Nephron progenitor cell (in vitro differentiated cells): ENCODE data around the gene TSEN15.

Experiments used
- DNase-seq: peaks from one replicate; pipeline ENCODE4 v3.0.0; 2021
- H3K27ac Mint-ChIP-seq: 2 replicates; pipeline ENCODE4 v1.8.0; 2021; ENCODE audit warnings: mild to moderate bottlenecking, moderate library complexity, mixed read lengths
- H3K27me3 Mint-ChIP-seq: 2 replicates; pipeline ENCODE4 v1.8.0; 2021; ENCODE audit warnings: mild to moderate bottlenecking, low read depth, mixed read lengths; ENCODE audit not compliant: poor library complexity
- H3K36me3 Mint-ChIP-seq: 2 replicates; pipeline ENCODE4 v1.8.0; 2021; ENCODE audit warnings: low read depth, mixed read lengths
- H3K4me1 Mint-ChIP-seq: 2 replicates; pipeline ENCODE4 v1.8.0; 2021; ENCODE audit warnings: mixed read lengths
- H3K4me3 Mint-ChIP-seq: 2 replicates; pipeline ENCODE4 v1.8.0; 2021; ENCODE audit warnings: mild to moderate bottlenecking, moderate library complexity, mixed read lengths
- H3K9me3 Mint-ChIP-seq: 2 replicates; pipeline ENCODE4 v1.8.0; 2021; ENCODE audit warnings: mild to moderate bottlenecking, moderate library complexity, mixed read lengths
- CTCF ChIP-seq: fragments of 200-600 bp; sonication (generic); IDR thresholded peaks from 2 replicates; pipeline ENCODE4 v1.5.0; 2021; ENCODE audit warnings: antibody characterized with exemption

Gene TSEN15

GRCh38 chr1:184027826-184028695, 23.5 kb upstream of the TSEN15 start:
- TF ChIP-seq CTCF, result no peak
- Mint-ChIP-seq H3K9me3 (no peaks in the 10 kb centered on the region), H3K4me1 (peaks cover 22% of the 10 kb centered on the region), H3K36me3 (no peaks in the 10 kb centered on the region), H3K27me3 (peaks cover 13% of the 10 kb centered on the region), H3K4me3 (no peak overlapping the region), H3K27ac (no peak overlapping the region)
- DNase-seq, result no peak

DNA sequence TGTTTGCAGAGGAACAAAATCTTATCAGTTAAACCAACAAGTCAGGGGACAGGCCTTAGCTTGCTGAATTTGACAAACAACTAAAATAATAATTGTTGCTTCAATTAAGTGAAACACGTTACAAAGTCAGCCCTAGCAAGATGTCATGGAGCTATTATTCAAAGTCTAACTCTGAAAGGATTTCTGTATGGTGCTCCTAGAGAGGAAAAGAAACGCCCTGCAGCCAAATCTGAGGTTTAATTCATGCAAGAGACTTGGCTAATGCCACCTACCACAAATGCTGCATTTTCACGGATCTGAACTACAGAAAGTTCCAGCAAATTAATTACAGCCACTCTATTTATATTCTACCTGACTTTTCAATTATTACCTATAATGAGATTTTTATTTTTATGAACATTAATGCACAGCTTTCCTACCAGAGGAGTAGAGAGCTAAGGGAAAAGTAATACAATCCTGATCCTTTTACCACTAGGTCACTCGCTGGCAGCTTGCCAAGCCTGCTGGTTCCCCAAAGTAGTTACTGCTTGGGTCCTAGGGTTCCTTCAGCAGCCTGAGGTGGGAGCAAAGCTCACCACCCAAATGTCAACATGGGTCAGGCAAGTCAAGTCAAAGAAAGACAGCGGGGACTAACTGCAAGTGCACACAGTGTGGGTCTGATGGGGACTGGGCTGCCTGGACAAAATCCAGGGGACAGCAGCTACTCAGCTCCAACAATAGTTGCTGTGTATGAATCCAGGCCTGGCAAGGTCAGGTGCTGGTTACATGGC, 22.5 kb upstream of the TSEN15 start:
- H3K27ac Mint-ChIP-seq, result no peak overlapping the region
- H3K27me3 Mint-ChIP-seq, result peaks cover 20% of the 10 kb centered on the region
- no peak overlapping the region for H3K4me3 Mint-ChIP-seq
- H3K36me3 Mint-ChIP-seq, result no peaks in the 10 kb centered on the region
- peaks cover 13% of the 10 kb centered on the region for H3K4me1 Mint-ChIP-seq
- no peaks in the 10 kb centered on the region for H3K9me3 Mint-ChIP-seq
- no peak for DNase-seq
- no peak for TF ChIP-seq CTCF

- Mint-ChIP-seq H3K4me1 (peaks cover 3% of the 10 kb centered on the region), H3K27me3 (peaks cover 35% of the 10 kb centered on the region), H3K4me3 (no peak overlapping the region), H3K27ac (no peak overlapping the region), H3K36me3 (no peaks in the 10 kb centered on the region), H3K9me3 (no peaks in the 10 kb centered on the region)
- DNase-seq, result no peak
- TF ChIP-seq CTCF, result no peak
These were observed 21.0 kb upstream of the TSEN15 start for GRCh38 chr1:184030433-184031091.

GRCh38 chr1:184031092-184031408, 20.5 kb upstream of the TSEN15 start:
- no peak for DNase-seq
- H3K4me1 Mint-ChIP-seq, result peaks cover 4% of the 10 kb centered on the region
- H3K27ac Mint-ChIP-seq, result no peak overlapping the region
- peaks cover 40% of the 10 kb centered on the region for H3K27me3 Mint-ChIP-seq
- no peaks in the 10 kb centered on the region for H3K36me3 Mint-ChIP-seq
- H3K4me3 Mint-ChIP-seq, result no peak overlapping the region
- no peaks in the 10 kb centered on the region for H3K9me3 Mint-ChIP-seq
- TF ChIP-seq CTCF, result no peak

DNA sequence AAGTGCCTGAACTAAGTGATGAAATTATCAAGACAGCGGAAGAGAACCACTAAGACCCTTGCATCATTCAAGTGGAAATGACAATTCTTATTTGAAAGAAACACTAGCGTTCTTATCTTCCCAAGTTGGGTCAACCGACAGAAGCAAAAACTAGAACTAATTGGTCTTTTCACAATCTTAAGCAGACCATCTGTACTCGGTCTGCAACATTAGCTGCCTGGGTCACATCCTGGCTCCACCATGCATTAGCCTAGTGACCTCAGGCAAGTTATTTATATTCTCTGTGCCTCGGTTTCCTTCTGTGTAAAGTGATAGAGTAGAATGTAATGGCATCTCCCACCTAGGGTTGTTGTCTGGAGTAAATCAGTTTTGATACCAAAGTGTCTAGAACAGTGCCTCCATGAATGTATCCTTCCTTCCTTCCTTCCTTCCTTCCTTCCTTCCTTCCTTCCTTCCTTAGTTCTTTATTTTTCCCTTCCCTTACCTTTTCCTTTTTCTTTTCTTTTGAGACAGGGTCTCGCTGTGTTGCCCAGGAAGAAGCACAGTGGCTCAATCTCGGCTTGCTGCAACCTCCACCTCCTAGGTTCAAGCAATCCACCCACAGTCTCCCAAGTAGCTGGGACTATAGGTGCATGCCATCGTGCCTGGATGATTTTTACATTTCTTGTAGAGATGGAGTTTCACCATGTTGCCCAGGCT, 20.0 kb upstream of the TSEN15 start:
- peaks cover 45% of the 10 kb centered on the region for H3K27me3 Mint-ChIP-seq
- no peak for DNase-seq
- H3K9me3 Mint-ChIP-seq, result no peaks in the 10 kb centered on the region
- H3K27ac Mint-ChIP-seq, result no peak overlapping the region
- no peak for TF ChIP-seq CTCF
- H3K4me1 Mint-ChIP-seq, result peaks cover 9% of the 10 kb centered on the region
- H3K4me3 Mint-ChIP-seq, result no peak overlapping the region
- no peaks in the 10 kb centered on the region for H3K36me3 Mint-ChIP-seq
